Skin epidermis (tissue), 12 donors: ENCODE results near the gene RBM43.
"Not testable (repeated sequence)": the region's sequence is repeated elsewhere in the genome, so short reads cannot be mapped to it uniquely, and the experiment has no call there.

Experiments
- H3K27ac ChIP-seq, 21 experiments: fragments of 200-600 bp; sonication (generic) in 11 of 21; one replicate each; pipeline ENCODE4 v1.5.0; 2020; ENCODE audit warnings: mild to moderate bottlenecking in 3 of 21, inconsistent platforms in 2 of 21, moderate library complexity in 2 of 21
- H3K4me3 ChIP-seq, 7 experiments: fragments of 200-600 bp; sonication (generic) in 2 of 7; one replicate each; pipeline ENCODE4 v1.5.0; 2020; ENCODE audit warnings: inconsistent platforms in 2 of 7, mild to moderate bottlenecking in 2 of 7, moderate library complexity in 1 of 7

RBM43 gene

DNA sequence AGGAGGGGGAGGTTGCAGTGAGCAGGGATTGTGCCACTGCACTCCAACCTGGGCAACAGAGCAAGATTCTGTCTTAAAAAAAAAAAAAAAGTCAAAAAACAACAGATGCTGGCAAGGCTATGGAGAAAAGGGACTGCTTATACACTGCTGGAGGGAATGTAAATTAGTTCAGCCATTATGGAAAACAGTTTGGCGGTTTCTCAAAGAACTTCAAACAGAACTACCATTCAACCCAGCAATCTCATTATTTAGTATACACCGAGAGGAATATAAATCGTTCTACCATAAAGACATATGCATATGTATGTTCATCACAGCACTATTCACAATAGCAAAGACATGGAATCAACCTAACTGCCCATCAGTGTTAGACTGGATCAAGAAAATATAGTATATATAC lies 27.9 kb downstream of the RBM43 start:
- not testable (repeated sequence) for H3K27ac ChIP-seq, H3K4me3 ChIP-seq

DNA sequence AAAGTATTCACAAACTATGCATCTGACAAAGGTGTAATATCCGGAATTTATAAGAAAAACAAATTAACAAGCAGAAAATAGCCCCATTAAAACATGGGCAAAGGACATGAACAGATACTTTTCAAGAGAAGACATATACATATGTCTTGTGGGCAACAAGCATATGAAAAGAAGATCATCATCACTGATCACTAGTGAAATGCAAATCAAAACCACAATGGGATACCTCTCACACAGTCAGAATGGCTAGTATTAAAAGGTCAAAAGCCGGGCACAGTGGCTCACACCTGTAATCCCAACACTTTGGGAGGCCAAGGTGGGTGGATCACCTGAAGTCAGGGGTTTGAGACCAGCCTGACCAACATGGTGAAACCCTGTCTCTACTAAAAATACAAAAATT lies 28.4 kb downstream of the RBM43 start:
- H3K4me3 ChIP-seq, H3K27ac ChIP-seq: not testable (repeated sequence)

DNA sequence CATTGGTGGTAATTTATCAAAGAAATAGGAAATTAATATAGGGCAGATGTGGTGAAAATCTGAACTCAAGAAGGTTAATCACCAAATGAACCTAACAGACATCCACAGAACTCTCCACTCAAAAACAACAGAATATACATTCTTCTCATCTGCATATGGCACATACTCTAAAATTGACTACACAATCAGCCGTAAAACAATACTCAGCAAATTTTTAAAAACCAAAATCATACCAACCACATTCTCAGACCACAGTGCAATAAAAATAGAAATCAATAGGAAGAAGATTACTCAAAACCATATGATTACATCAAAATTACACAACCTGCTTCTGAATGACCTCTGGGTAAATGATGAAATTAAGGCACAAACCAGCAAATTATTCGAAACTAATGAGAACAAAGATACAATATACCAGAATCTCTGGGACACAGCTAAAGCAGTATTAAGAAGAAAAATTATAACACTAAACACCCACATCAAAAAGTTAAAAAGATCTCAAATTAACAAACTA lies 31.0 kb downstream of the RBM43 start:
- H3K27ac ChIP-seq = no peak overlapping the region
- no peak overlapping the region for H3K4me3 ChIP-seq

DNA sequence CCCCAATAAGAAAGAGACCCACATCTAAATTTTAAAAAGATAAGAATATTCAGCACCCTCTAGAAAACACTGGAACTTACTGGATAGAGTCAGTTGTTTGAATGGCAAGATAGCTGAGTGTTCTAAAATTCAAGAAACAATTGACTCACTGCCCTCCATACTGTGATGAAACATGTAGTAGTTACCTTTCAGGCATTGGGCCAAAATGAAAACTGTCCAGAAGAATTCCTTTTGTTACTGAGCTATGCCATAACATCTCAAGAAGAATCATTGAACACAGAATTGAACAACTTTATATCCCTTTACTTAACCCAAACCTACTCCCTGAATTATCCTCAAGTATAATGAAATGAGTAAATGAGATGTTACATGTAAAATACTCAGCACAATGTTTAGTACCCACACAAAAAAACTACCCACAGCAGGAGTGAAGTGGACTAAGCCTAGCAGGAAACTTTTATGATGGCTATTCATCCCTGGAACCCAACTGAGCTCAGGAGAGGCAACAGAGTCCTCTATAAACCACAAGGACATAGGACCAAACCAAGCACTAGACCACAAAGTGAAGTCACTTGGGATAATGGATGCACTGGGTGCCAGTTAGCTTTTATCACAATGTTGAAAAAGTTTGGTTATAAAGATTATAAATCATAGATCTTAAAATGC lies 32.7 kb downstream of the RBM43 start:
- Histone ChIP-seq H3K27ac (no peak overlapping the region), H3K4me3 (no peak overlapping the region)

DNA sequence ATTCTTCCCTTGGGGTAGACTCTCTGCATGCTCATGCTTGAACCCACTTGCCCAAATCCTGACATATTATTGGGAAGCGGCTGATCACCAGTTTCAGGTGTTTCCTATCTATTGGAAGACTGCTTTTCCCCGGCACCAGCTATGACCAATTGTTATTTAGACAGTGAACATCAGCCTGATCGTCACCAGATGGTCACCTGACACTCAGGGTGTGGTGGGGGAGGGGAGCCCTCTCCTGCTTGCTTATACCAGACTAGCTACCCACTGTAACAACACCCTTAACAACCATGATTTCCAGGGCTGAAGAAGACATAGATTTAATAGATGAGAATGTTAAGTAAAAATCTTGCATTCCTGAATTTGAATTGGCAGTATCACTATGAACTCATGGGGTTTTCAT lies 44.3 kb downstream of the RBM43 start:
- H3K27ac ChIP-seq = no peak overlapping the region
- no peak overlapping the region for H3K4me3 ChIP-seq

DNA sequence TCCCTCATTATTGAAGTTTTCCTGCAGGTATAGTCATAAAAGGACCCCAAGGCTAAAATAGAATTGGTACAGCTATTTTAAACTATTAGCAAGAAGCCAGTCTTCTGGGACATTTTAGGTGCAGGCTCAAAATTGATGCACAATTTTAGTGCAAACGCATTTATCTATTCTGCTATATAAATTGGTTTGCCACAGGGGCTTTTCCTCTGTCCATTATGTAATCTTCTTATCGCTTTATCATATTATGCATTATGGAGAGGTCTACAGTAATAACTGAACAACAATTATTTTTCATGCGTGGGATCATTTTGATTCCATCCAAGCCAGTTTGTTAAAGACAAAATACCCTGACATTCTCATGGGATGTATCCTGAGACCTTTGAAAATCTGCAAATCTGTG lies 54.6 kb downstream of the RBM43 start:
- H3K27ac ChIP-seq = no peak overlapping the region

DNA sequence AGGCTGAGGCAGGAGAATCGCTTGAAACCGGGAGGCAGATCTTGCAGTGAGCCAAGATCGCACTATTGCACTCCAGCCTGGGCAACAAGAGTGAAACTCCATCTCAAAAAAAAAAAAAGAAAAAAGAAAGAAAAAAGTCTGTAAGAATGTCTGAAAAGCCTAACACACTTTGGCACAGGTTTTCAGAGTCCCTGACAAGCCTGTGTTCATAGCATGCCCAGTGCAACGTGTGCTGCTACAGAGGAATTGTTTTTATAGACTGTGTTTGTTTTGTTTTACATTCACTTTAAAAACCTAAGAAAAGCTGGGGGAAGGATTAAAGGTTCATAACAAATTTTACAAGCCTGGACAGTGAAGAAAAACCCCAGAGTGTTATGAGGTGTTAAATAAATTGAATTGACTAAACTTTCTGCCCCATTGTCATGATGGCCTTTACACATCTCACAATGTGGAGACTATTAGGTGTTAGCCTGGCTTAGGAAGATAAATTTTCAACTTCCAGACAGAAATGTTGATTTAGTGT lies 55.2 kb downstream of the RBM43 start:
- no peak overlapping the region for H3K4me3 ChIP-seq
- no peak overlapping the region for H3K27ac ChIP-seq

More for the DNA sequence above, 54.6 kb downstream of the RBM43 start:
- H3K4me3 ChIP-seq = no peak overlapping the region

DNA sequence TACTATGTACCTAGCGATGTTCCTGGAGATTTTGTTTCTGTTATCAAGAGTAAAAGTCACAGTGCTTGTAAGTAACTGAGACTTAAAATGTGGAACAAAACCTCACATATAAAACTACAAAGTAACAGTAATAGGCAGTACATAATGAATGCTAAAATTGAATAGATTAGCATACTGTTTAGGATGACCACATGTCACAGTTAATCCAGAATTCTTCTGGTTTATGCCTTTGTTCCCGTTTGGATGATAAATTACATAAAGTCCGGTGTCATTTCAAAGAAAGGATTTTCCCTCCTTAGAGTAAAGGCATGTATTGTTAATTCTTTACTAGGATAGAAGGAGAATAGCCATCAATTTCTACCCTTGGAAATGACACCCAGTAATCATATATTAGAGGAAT lies 56.1 kb downstream of the RBM43 start:
- Histone ChIP-seq H3K4me3 (no peak overlapping the region), H3K27ac (no peak overlapping the region)

DNA sequence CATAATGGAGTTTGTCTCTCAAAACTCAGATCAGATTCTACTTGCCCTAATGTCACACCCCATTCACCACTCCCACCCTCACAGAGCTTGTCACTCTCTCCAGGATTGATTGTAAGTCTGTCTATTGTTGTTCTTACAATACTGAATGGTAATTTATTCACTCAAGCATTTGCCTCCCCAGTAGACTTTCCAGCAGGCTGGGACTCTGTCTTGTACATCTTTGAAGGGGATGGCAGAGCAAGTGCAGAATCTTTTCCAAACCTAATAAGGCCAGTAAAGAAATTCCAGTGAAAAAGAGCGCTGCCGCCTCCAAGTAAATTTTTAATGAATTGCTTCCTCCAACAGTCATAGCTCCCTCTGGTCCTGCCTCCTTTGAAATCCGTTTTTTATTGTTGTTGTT lies 56.9 kb downstream of the RBM43 start:
- Histone ChIP-seq H3K4me3 (no peak overlapping the region), H3K27ac (no peak overlapping the region)

DNA sequence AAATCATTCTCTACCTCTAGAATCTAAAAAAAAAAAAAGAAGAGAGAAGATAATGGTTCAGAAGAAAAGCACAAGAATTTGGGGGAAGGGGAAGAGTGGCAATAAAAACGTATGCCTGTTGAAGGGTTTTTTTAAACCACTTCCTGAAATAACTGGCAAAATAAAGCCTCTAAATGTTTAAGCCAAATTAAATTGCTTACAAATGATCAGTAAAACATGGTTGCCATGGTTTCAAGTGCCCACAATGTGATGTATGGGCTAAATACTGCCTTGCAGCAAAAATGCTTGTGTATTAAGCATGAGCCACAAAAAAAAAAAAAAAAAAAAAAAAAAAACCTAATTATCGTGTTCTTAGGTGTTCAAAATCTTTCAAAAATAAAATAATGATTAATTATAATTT lies 60.8 kb downstream of the RBM43 start:
- Histone ChIP-seq H3K4me3 (no peak overlapping the region), H3K27ac (no peak overlapping the region)

DNA sequence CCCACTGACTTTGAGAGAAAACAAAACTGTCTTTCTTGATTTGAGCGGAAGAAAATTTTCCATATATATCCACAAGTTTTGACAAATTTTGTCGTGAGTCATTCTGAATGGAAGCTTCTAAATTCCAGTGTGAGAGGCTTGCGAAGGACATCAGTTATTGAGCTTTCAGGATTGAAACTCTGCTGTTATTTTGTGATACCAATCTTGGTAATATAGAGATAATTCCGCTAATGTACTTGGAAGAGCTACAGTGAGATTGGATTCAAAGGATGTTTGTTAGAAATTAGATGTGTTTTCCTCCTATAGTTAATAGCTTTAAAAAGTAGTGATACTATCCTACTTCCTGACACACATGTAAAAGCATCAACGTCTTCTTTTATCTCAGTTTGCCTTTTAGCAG lies 61.4 kb downstream of the RBM43 start:
- Histone ChIP-seq H3K4me3 (no peak overlapping the region), H3K27ac (no peak overlapping the region)

DNA sequence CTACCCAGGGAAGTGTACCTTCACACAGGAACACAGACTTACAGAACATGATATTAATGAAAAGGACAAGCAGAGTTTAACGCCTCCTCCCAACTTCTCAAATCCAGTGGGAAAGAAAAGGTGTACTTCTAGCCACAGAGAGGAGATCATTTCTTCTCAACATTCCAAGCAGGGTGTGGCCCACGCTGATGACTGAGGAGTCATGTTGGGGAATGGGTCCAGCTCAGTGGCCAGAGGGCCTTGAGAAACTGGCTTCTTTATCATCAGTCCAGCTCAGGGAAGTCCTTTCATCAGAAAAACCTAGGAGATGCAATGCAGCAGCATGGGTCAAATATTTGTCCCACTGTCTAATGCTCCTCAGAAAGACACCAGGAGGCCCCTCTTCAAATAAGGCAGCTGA lies 63.0 kb downstream of the RBM43 start:
- H3K27ac ChIP-seq = no peak overlapping the region
- no peak overlapping the region for H3K4me3 ChIP-seq
